ENCODE data around the gene EVA1B.

Gene EVA1B

GRCh38 chr1:36326499-36326898, 3.1 kb upstream of the EVA1B start:
- Histone ChIP-seq H3K4me1 (ENCODE audit: control insufficient read depth, insufficient read depth, low read length) (peaks cover 14% of the 10 kb centered on the region), H3K4me3 (ENCODE audit: low read length) (no peak overlapping the region), H3K9me3 (ENCODE audit: control insufficient read depth, low read length) (no peaks in the 10 kb centered on the region), H3K36me3 (ENCODE audit: control insufficient read depth, insufficient read depth, low read length, severe bottlenecking) (peaks cover 4% of the 10 kb centered on the region), H3K9ac (ENCODE audit: low read length) (no peak overlapping the region), H3K27me3 (replicated peaks; ENCODE audit: control insufficient read depth, insufficient read depth, low read length) (no peaks in the 10 kb centered on the region)
- DNase-seq (ENCODE audit: low read depth), result no peak

GRCh38 chr1:36324353-36324703, 883 bp upstream of the EVA1B start:
- Histone ChIP-seq H3K36me3 (ENCODE audit: control insufficient read depth, insufficient read depth, low read length, severe bottlenecking) (peaks cover 4% of the 10 kb centered on the region), H3K27me3 (replicated peaks; ENCODE audit: control insufficient read depth, insufficient read depth, low read length) (no peaks in the 10 kb centered on the region), H3K4me3 (ENCODE audit: low read length) (no peak overlapping the region), H3K9ac (ENCODE audit: low read length) (peak overlapping the region; percentile 85), H3K4me1 (ENCODE audit: control insufficient read depth, insufficient read depth, low read length) (peaks cover 28% of the 10 kb centered on the region), H3K9me3 (ENCODE audit: control insufficient read depth, low read length) (no peaks in the 10 kb centered on the region)
- DNase-seq (ENCODE audit: low read depth), result no peak

GRCh38 chr1:36322786-36323635, 434 bp downstream of the EVA1B start:
- peak; percentile 77 for DNase-seq (ENCODE audit: low read depth)
- H3K4me3 ChIP-seq (ENCODE audit: low read length), result peak overlapping the region; percentile 85
- H3K4me1 ChIP-seq (ENCODE audit: control insufficient read depth, insufficient read depth, low read length), result peaks cover 23% of the 10 kb centered on the region
- no peaks in the 10 kb centered on the region for H3K27me3 ChIP-seq (replicated peaks; ENCODE audit: control insufficient read depth, insufficient read depth, low read length)
- H3K9ac ChIP-seq (ENCODE audit: low read length), result peak overlapping the region; percentile 92
- H3K36me3 ChIP-seq (ENCODE audit: control insufficient read depth, insufficient read depth, low read length, severe bottlenecking), result peaks cover 2% of the 10 kb centered on the region
- no peaks in the 10 kb centered on the region for H3K9me3 ChIP-seq (ENCODE audit: control insufficient read depth, low read length)

GRCh38 chr1:36322041-36322785, 1.2 kb downstream of the EVA1B start:
- peak; percentile 46 for DNase-seq (ENCODE audit: low read depth)
- H3K9me3 ChIP-seq (ENCODE audit: control insufficient read depth, low read length), result no peaks in the 10 kb centered on the region
- H3K36me3 ChIP-seq (ENCODE audit: control insufficient read depth, insufficient read depth, low read length, severe bottlenecking), result no peaks in the 10 kb centered on the region
- H3K4me3 ChIP-seq (ENCODE audit: low read length), result peak overlapping the region; percentile 85
- H3K4me1 ChIP-seq (ENCODE audit: control insufficient read depth, insufficient read depth, low read length), result peaks cover 23% of the 10 kb centered on the region
- H3K9ac ChIP-seq (ENCODE audit: low read length), result peak overlapping the region; percentile 92
- no peaks in the 10 kb centered on the region for H3K27me3 ChIP-seq (replicated peaks; ENCODE audit: control insufficient read depth, insufficient read depth, low read length)

GRCh38 chr1:36321119-36321951, 2.1 kb downstream of the EVA1B start:
- no peaks in the 10 kb centered on the region for H3K9me3 ChIP-seq (ENCODE audit: control insufficient read depth, low read length)
- peak; percentile 99 for DNase-seq (ENCODE audit: low read depth)
- H3K36me3 ChIP-seq (ENCODE audit: control insufficient read depth, insufficient read depth, low read length, severe bottlenecking), result peaks cover 4% of the 10 kb centered on the region
- peaks cover 23% of the 10 kb centered on the region for H3K4me1 ChIP-seq (ENCODE audit: control insufficient read depth, insufficient read depth, low read length)
- H3K4me3 ChIP-seq (ENCODE audit: low read length), result peak overlapping the region; percentile 85
- H3K27me3 ChIP-seq (replicated peaks; ENCODE audit: control insufficient read depth, insufficient read depth, low read length), result no peaks in the 10 kb centered on the region
- peak overlapping the region; percentile 92 for H3K9ac ChIP-seq (ENCODE audit: low read length)

- peaks cover 23% of the 10 kb centered on the region for H3K4me1 ChIP-seq (ENCODE audit: control insufficient read depth, insufficient read depth, low read length)
- H3K27me3 ChIP-seq (replicated peaks; ENCODE audit: control insufficient read depth, insufficient read depth, low read length), result no peaks in the 10 kb centered on the region
- DNase-seq (ENCODE audit: low read depth), result no peak
- peaks cover 4% of the 10 kb centered on the region for H3K36me3 ChIP-seq (ENCODE audit: control insufficient read depth, insufficient read depth, low read length, severe bottlenecking)
- peak overlapping the region; percentile 92 for H3K9ac ChIP-seq (ENCODE audit: low read length)
- H3K4me3 ChIP-seq (ENCODE audit: low read length), result peak overlapping the region; percentile 85
- H3K9me3 ChIP-seq (ENCODE audit: control insufficient read depth, low read length), result no peaks in the 10 kb centered on the region
These were observed 2.7 kb downstream of the EVA1B start for GRCh38 chr1:36320767-36321118.

- H3K4me1 ChIP-seq (ENCODE audit: control insufficient read depth, insufficient read depth, low read length), result peaks cover 23% of the 10 kb centered on the region
- H3K4me3 ChIP-seq (ENCODE audit: low read length), result peak overlapping the region; percentile 85
- no peaks in the 10 kb centered on the region for H3K9me3 ChIP-seq (ENCODE audit: control insufficient read depth, low read length)
- H3K27me3 ChIP-seq (replicated peaks; ENCODE audit: control insufficient read depth, insufficient read depth, low read length), result no peaks in the 10 kb centered on the region
- peaks cover 4% of the 10 kb centered on the region for H3K36me3 ChIP-seq (ENCODE audit: control insufficient read depth, insufficient read depth, low read length, severe bottlenecking)
- DNase-seq (ENCODE audit: low read depth), result peak; percentile 15
- peak overlapping the region; percentile 92 for H3K9ac ChIP-seq (ENCODE audit: low read length)
These were observed 3.1 kb downstream of the EVA1B start for GRCh38 chr1:36320291-36320761.

- Histone ChIP-seq H3K4me1 (ENCODE audit: control insufficient read depth, insufficient read depth, low read length) (peaks cover 11% of the 10 kb centered on the region), H3K27me3 (replicated peaks; ENCODE audit: control insufficient read depth, insufficient read depth, low read length) (no peaks in the 10 kb centered on the region), H3K9me3 (ENCODE audit: control insufficient read depth, low read length) (no peaks in the 10 kb centered on the region), H3K4me3 (ENCODE audit: low read length) (no peak overlapping the region), H3K36me3 (ENCODE audit: control insufficient read depth, insufficient read depth, low read length, severe bottlenecking) (peaks cover 13% of the 10 kb centered on the region), H3K9ac (ENCODE audit: low read length) (no peak overlapping the region)
- no peak for DNase-seq (ENCODE audit: low read depth)
These were observed 14.0 kb downstream of the EVA1B start for GRCh38 chr1:36309397-36309796.

GRCh38 chr1:36307601-36308330, 15.7 kb downstream of the EVA1B start:
- Histone ChIP-seq H3K4me1 (ENCODE audit: control insufficient read depth, insufficient read depth, low read length) (peaks cover 11% of the 10 kb centered on the region), H3K4me3 (ENCODE audit: low read length) (peak overlapping the region; percentile 82), H3K9ac (ENCODE audit: low read length) (peak overlapping the region; percentile 72), H3K9me3 (ENCODE audit: control insufficient read depth, low read length) (no peaks in the 10 kb centered on the region), H3K27me3 (replicated peaks; ENCODE audit: control insufficient read depth, insufficient read depth, low read length) (no peaks in the 10 kb centered on the region), H3K36me3 (ENCODE audit: control insufficient read depth, insufficient read depth, low read length, severe bottlenecking) (peaks cover 27% of the 10 kb centered on the region)
- no peak for DNase-seq (ENCODE audit: low read depth)

GRCh38 chr1:36306902-36307456, 16.5 kb downstream of the EVA1B start:
- Histone ChIP-seq H3K36me3 (ENCODE audit: control insufficient read depth, insufficient read depth, low read length, severe bottlenecking) (peaks cover 35% of the 10 kb centered on the region), H3K9me3 (ENCODE audit: control insufficient read depth, low read length) (no peaks in the 10 kb centered on the region), H3K4me1 (ENCODE audit: control insufficient read depth, insufficient read depth, low read length) (peaks cover 11% of the 10 kb centered on the region), H3K4me3 (ENCODE audit: low read length) (peak overlapping the region; percentile 82), H3K27me3 (replicated peaks; ENCODE audit: control insufficient read depth, insufficient read depth, low read length) (no peaks in the 10 kb centered on the region), H3K9ac (ENCODE audit: low read length) (peak overlapping the region; percentile 72)
- DNase-seq (ENCODE audit: low read depth), result peak; percentile 98

Data from adipocyte (in vitro differentiated cells).